Activated T-cell treated with anti-CD3 and anti-CD28 coated beads, Interleukin-2, amount 50 U/mL, for 24 hours (primary cell): ENCODE results near the gene MAPK1IP1L.
"Not testable (repeated sequence)": the region's sequence is repeated elsewhere in the genome, so short reads cannot be mapped to it uniquely, and the experiment has no call there.

Source experiments
- DNase-seq: peaks from one replicate; pipeline ENCODE4 v3.0.0-alpha.2; 2020
- H3K27ac Mint-ChIP-seq: 2 replicates; pipeline ENCODE4 v1.8.0; 2020; ENCODE audit warnings: mild to moderate bottlenecking, mixed read lengths
- H3K27me3 Mint-ChIP-seq: 2 replicates; pipeline ENCODE4 v1.8.0; 2020; ENCODE audit warnings: mixed read lengths
- H3K36me3 Mint-ChIP-seq: 2 replicates; pipeline ENCODE4 v1.8.0; 2020; ENCODE audit warnings: low read depth, mixed read lengths
- H3K4me1 Mint-ChIP-seq: 2 replicates; pipeline ENCODE4 v1.8.0; 2020; ENCODE audit warnings: low read depth, mixed read lengths
- H3K4me3 Mint-ChIP-seq: 2 replicates; pipeline ENCODE4 v1.8.0; 2020; ENCODE audit warnings: mild to moderate bottlenecking, moderate library complexity, mixed read lengths
- H3K9me3 Mint-ChIP-seq: 2 replicates; pipeline ENCODE4 v1.8.0; 2020; ENCODE audit warnings: mixed read lengths

The MAPK1IP1L gene

DNA sequence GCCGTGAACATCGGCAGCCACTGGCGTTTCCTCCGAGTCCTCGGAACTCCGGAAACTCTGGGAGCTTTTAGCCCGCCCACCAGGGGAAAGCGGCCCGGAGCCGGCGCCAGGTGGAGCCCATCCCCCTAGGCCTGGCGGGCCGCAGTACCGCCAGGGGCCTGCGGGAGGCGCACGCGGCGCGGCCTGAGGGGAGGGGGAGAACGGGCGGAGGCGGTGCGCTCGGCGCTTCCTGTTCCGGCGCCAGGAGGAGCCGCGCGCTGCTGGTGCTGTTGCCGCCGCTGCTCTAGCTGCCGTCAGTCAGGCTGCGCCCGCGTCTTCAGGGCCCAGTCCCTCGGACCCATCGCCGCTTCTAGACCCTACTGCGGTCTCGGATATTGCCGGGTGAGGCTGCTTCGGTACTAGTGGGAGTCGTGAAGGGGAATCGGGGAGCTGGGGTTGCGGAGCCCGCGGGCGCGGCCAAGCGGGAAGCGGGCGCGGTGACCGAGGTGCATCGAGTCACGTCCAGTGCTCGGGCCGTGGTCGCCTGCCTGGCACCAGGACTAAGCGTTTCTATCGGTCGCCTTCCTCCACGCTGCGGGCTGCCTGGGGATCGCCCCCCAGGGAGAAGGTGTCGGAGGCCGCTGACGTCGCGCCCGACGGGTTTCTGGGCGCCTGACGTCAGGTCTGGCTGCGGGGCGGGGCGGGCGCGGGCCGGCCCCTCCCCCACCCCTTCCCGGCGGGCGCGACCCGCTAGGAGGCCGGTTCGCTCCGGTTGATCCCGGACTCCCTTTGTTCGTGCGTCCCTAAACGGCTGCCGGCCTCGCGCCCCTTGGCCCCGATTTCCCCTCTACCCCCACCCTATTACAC lies at the start of gene MAPK1IP1L:
Gene MAPK1IP1L (plus strand): TSS at position 225 of the 846 bp plus-strand sequence. CDS start 10,037 bp downstream, outside the sequence.
- no peaks in the 10 kb centered on the region for H3K9me3 Mint-ChIP-seq
- peak within 1 kb of the TSS; percentile 89 for H3K4me3 Mint-ChIP-seq
- DNase-seq: peak; percentile 97
- H3K4me1 Mint-ChIP-seq: peaks cover 51% of the 10 kb centered on the region
- H3K27ac Mint-ChIP-seq: peak within 1 kb of the TSS; percentile 98
- H3K27me3 Mint-ChIP-seq: no peaks in the 10 kb centered on the region
- H3K36me3 Mint-ChIP-seq: peaks cover 46% of the 10 kb centered on the region

DNA sequence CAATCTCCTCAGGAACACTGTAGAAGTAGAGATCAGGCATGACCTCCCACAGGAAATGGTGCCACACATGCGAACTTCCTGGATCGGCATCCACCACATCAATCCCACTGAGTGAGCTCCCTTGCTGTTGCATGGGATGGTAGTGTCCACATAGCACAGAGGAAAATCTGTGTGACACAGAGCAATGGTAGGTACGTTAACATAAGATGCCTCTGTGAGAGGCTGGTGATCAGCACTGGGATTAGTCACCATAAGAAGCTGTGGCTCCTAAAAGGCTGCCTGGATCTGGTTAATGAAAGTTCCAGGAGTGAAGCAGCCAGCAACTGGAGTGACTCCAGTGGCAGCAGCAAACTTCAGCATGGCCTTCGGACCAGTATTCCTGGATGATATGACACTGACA lies 46.4 kb upstream of the MAPK1IP1L start:
- Mint-ChIP-seq H3K27ac (no peak overlapping the region), H3K36me3 (peaks cover 86% of the 10 kb centered on the region), H3K27me3 (no peaks in the 10 kb centered on the region), H3K9me3 (no peaks in the 10 kb centered on the region), H3K4me3 (no peak overlapping the region), H3K4me1 (no peaks in the 10 kb centered on the region)
- no peak for DNase-seq

DNA sequence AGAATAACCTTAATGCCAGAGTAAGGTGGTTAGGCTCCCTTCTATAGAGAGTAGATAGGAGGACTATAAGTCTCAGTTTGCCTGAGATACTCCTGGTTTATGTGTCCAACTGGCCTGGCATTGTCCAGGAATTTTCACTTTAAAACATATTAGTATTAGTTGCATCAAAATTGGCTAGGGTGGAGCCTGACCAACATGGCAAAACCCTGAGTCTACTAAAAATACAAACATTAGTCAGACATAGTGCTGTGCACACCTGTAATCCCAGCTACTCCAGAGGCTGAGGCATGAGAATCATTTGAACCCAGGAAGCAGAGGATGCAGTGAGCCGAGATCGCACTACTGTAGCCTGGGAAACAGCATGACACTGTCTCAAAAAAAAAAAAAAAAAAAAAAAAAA lies 36.4 kb upstream of the MAPK1IP1L start:
- Mint-ChIP-seq H3K27me3 (no peaks in the 10 kb centered on the region), H3K36me3 (peaks cover 75% of the 10 kb centered on the region), H3K9me3 (no peaks in the 10 kb centered on the region), H3K27ac (no peak overlapping the region), H3K4me1 (peaks cover 4% of the 10 kb centered on the region), H3K4me3 (no peak overlapping the region)
- DNase-seq: no peak

DNA sequence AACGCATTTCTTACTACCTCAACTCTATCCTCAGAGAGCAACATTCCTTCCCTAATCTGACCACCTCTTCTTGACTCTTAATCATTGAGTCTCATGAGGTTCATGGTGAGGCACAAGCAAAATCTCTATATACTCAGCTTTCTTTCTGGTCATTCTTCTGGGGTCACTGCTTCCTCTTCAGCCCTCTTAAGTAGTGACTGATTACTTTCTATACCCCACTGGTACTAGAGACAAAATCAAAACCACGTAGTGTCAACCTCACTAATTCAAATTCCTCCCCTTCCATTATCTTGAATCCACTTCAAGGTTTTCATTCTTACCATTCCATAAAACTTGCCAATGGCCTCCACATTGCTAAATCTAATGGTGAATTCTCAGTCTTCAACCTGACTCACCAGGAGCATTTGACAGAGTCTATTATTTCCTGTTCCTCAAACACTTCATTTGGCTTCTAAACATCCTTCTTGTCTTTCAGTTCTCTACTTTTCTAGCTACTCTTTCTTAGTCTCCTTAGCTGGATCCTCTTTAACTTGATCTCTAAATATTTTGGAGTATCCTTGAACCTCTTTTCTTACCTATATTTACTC lies 31.4 kb upstream of the MAPK1IP1L start:
- peaks cover 75% of the 10 kb centered on the region for H3K36me3 Mint-ChIP-seq
- no peak overlapping the region for H3K4me3 Mint-ChIP-seq
- no peak for DNase-seq
- no peaks in the 10 kb centered on the region for H3K27me3 Mint-ChIP-seq
- no peaks in the 10 kb centered on the region for H3K9me3 Mint-ChIP-seq
- H3K4me1 Mint-ChIP-seq: peaks cover 29% of the 10 kb centered on the region
- H3K27ac Mint-ChIP-seq: peak overlapping the region; percentile 23

DNA sequence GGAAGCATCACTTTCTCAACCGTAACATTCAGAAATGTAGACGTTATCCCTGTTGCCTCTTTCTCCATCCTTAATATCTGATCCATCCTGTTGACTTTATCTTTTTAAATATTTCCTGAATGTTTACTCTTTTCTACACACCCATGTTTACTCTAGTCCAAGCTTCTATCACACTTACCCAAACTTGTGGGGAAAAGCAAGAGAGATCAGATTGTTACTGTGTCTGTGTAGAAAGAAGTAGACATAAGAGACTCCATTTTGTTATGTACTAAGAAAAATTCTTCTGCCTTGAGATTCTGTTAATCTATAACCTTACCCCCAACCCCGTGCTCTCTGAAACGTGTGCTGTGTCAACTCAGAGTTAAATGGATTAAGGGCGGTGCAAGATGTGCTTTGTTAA lies 27.1 kb upstream of the MAPK1IP1L start:
- Mint-ChIP-seq H3K36me3 (peaks cover 81% of the 10 kb centered on the region), H3K4me1 (peaks cover 53% of the 10 kb centered on the region)
- not testable (repeated sequence) for DNase-seq, H3K9me3 Mint-ChIP-seq, H3K4me3 Mint-ChIP-seq, H3K27me3 Mint-ChIP-seq, H3K27ac Mint-ChIP-seq

GRCh38 chr14:55025948-55026347 lies 25.5 kb upstream of the MAPK1IP1L start:
- H3K9me3 Mint-ChIP-seq: no peaks in the 10 kb centered on the region
- peaks cover 73% of the 10 kb centered on the region for H3K36me3 Mint-ChIP-seq
- peak overlapping the region; percentile 98 for H3K27ac Mint-ChIP-seq
- peak overlapping the region; percentile 97 for H3K4me3 Mint-ChIP-seq
- no peaks in the 10 kb centered on the region for H3K27me3 Mint-ChIP-seq
- no peak for DNase-seq
- peaks cover 58% of the 10 kb centered on the region for H3K4me1 Mint-ChIP-seq

DNA sequence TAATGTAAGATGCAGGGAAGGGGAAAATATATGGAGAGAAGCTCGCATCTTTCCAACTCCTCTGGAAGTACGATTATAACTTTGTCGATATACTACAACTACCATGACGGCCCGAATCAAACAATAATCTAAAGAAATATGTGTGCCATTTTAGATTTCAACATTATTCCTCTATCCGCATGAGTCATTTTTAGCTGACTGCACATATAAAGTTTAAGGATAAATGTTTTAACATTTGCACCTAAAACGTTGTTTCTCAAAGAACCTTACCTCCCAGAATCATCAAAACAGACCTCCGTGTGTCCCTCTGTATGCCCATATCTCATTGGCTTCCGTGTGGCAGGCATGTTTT lies 25.0 kb upstream of the MAPK1IP1L start:
- H3K27me3 Mint-ChIP-seq: no peaks in the 10 kb centered on the region
- H3K27ac Mint-ChIP-seq: peak overlapping the region; percentile 98
- peak overlapping the region; percentile 97 for H3K4me3 Mint-ChIP-seq
- no peak for DNase-seq
- no peaks in the 10 kb centered on the region for H3K9me3 Mint-ChIP-seq
- H3K4me1 Mint-ChIP-seq: peaks cover 58% of the 10 kb centered on the region
- peaks cover 71% of the 10 kb centered on the region for H3K36me3 Mint-ChIP-seq

DNA sequence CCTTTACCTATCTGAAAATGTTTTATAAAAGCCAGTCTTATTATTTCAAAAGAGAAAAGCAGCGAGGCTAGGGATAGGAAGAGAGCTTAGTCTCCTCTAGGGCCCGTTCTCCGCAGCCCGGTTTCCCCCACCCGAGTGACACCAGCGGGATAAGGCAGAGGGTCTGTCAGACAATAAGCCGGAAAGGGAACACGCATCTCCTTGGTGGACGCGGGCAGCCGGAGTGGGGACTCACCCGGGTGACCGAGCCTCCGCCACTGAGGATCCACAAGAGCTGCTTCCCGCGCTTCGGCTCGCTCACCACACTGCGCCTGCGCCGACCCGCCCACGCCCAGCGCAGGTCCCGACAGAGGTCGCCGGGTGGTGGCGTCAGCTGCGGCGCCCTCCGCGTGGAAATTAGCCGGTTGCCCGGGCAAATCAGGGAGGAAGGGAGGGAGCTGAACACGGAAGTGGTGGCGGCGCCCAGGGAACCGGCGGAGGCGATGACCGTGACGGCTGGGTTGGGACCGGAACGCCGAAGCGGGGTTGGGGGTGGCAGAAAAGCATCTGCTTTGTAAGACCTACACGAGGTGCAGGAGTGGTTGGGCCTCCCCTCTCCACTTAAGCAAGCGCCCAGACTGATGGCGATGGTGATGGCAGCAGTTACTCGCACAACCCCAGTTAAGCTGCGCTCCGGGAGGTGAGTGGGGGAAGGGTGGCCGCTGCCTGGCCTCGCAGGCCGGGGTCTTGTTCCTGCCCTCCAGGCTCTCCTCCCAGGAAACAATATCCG lies 24.5 kb upstream of the MAPK1IP1L start, which contains the start of the genes SOCS4 and WDHD1:
Gene SOCS4 (plus strand): TSS at position 444 of the 769 bp plus-strand sequence. CDS start 15,806 bp downstream, outside the sequence.
Gene WDHD1 (minus strand): TSS at position 307 of the 769 bp plus-strand sequence. CDS start 312 bp downstream, outside the sequence.
- H3K36me3 Mint-ChIP-seq: peaks cover 69% of the 10 kb centered on the region

DNA sequence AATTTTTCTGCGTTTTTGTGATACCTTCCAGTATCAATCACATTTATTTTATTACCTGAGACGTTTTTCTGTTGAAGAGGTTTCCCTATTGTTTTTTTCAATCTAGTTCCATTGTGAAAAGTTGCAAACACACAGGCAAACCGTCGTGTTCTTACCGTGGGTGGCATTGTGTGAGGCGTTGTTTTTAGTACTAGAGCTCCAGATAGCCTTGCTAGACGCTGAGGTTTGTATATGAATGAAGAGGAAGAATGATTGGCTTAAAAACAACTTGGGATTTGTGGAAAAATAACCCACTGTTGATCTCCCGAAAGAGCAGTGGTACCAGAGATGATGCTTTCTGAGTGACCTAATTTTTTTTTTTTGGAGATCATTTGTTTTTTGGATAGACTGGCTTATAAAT lies 23.4 kb upstream of the MAPK1IP1L start:
- Mint-ChIP-seq H3K27ac (peak overlapping the region; percentile 98), H3K9me3 (no peaks in the 10 kb centered on the region), H3K27me3 (no peaks in the 10 kb centered on the region), H3K4me1 (peaks cover 54% of the 10 kb centered on the region), H3K36me3 (peaks cover 69% of the 10 kb centered on the region), H3K4me3 (peak overlapping the region; percentile 97)
- no peak for DNase-seq

More for the DNA sequence above, 24.5 kb upstream of the MAPK1IP1L start, which contains the start of the genes SOCS4 and WDHD1:
- Mint-ChIP-seq H3K4me3 (peak within 1 kb of the TSS; percentile 97), H3K27ac (peak within 1 kb of the TSS; percentile 98), H3K9me3 (no peaks in the 10 kb centered on the region), H3K4me1 (peaks cover 57% of the 10 kb centered on the region), H3K27me3 (no peaks in the 10 kb centered on the region)
- peak; percentile 99 for DNase-seq

DNA sequence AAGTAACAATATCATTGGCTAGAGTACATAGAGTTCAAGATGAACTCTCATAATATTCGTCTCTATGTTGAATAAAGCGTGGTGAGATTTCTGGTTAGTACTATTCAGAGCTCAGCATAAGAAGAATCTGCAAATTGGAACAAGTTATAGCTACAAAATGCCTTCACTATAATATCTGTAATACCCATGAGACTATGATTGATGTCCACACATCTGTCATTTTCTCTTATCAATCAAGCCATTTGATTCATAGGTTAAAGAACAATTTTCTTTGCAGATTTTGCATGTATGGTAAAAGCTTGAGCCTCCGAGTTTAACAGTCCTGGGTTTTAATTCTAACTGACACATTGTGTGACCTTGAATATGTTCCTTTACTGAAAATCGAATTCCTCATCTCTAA lies 23.0 kb upstream of the MAPK1IP1L start:
- Mint-ChIP-seq H3K27ac (peak overlapping the region; percentile 98), H3K9me3 (no peaks in the 10 kb centered on the region), H3K36me3 (peaks cover 69% of the 10 kb centered on the region), H3K27me3 (no peaks in the 10 kb centered on the region), H3K4me3 (peak overlapping the region; percentile 97), H3K4me1 (peaks cover 55% of the 10 kb centered on the region)
- DNase-seq: no peak

GRCh38 chr14:55031190-55031589 lies 20.3 kb upstream of the MAPK1IP1L start:
- Mint-ChIP-seq H3K4me3 (no peak overlapping the region), H3K27me3 (no peaks in the 10 kb centered on the region), H3K4me1 (peaks cover 42% of the 10 kb centered on the region), H3K9me3 (no peaks in the 10 kb centered on the region), H3K36me3 (peaks cover 71% of the 10 kb centered on the region), H3K27ac (no peak overlapping the region)
- DNase-seq: no peak

- not testable (repeated sequence) for H3K4me3 Mint-ChIP-seq, DNase-seq, H3K9me3 Mint-ChIP-seq, H3K27me3 Mint-ChIP-seq
- Mint-ChIP-seq H3K36me3 (peaks cover 83% of the 10 kb centered on the region), H3K27ac (peak overlapping the region; percentile 61), H3K4me1 (peaks cover 13% of the 10 kb centered on the region)
Observed at GRCh38 chr14:55037995-55038394, 13.5 kb upstream of the MAPK1IP1L start.

- Mint-ChIP-seq H3K36me3 (peaks cover 84% of the 10 kb centered on the region), H3K27me3 (no peaks in the 10 kb centered on the region), H3K4me1 (peaks cover 11% of the 10 kb centered on the region)
Observed at GRCh38 chr14:55038708-55039107, 12.7 kb upstream of the MAPK1IP1L start.

GRCh38 chr14:55043528-55043927 lies 7.9 kb upstream of the MAPK1IP1L start:
- Mint-ChIP-seq H3K36me3 (peaks cover 55% of the 10 kb centered on the region), H3K9me3 (no peaks in the 10 kb centered on the region), H3K4me3 (no peak overlapping the region), H3K27me3 (no peaks in the 10 kb centered on the region), H3K4me1 (peaks cover 20% of the 10 kb centered on the region), H3K27ac (no peak overlapping the region)
- no peak for DNase-seq

More at GRCh38 chr14:55038708-55039107, 12.7 kb upstream of the MAPK1IP1L start:
- Mint-ChIP-seq H3K4me3 (no peak overlapping the region), H3K9me3 (no peaks in the 10 kb centered on the region), H3K27ac (peak overlapping the region; percentile 26)
- no peak for DNase-seq
